H1 (cell line): ENCODE measurements around the gene CYP17A1. TPM values are rescaled to one million over a fixed set of nuclear protein-coding genes. Genes with fewer than 3 reads are reported as not detected.

Source experiments
- CTCF ChIA-PET: fragments of 300-600 bp; sonication (Branson Sonifier 250); formaldehyde crosslinking; loops from one replicate; lab custom pipeline; 2021; ENCODE audit not compliant: partially characterized antibody; lab: Charles Lee
- POLR2A ChIA-PET: fragments of 300-600 bp; sonication (Branson Sonifier 250); formaldehyde crosslinking; loops from one replicate; lab custom pipeline; 2021; ENCODE audit warnings: inconsistent platforms; ENCODE audit not compliant: partially characterized antibody; lab: Charles Lee
- DNase-seq, 2 experiments: peaks; one replicate each; pipeline versions ENCODE4 v3.0.0 to v3.0.0-alpha.2; 2010 to 2022; ENCODE audit warnings: low spot score in 2 of 2, low read depth in 1 of 2, mixed read lengths in 1 of 2
- FAIRE-seq: peaks from 2 replicates; lab custom pipeline; 2011; peaks lifted over from hg19 to GRCh38; lab: Jason Lieb, UNC
- H2AFZ ChIP-seq: 2 replicates; pipeline ENCODE4 v1.8.1; 2012; ENCODE audit warnings: low read length, inconsistent platforms
- H2AK5ac ChIP-seq: 2 replicates; pipeline ENCODE4 v1.6.1; 2013; ENCODE audit warnings: low read depth, low read length
- H2BK120ac ChIP-seq: replicated peaks from 2 replicates; pipeline ENCODE3; 2013; ENCODE audit warnings: low read depth, low read length, inconsistent platforms
- H2BK12ac ChIP-seq: 2 replicates; pipeline ENCODE4 v1.6.1; 2013; ENCODE audit warnings: low read depth, low read length
- H2BK15ac ChIP-seq: 2 replicates; pipeline ENCODE4 v1.6.1; 2013; ENCODE audit warnings: low read length
- H2BK20ac ChIP-seq: 2 replicates; pipeline ENCODE4 v1.6.1; 2013; ENCODE audit warnings: low read length
- H2BK5ac ChIP-seq: 2 replicates; pipeline ENCODE4 v1.6.1; 2013; ENCODE audit warnings: low read depth, low read length
- H3K14ac ChIP-seq: 2 replicates; pipeline ENCODE4 v1.6.1; 2013; ENCODE audit warnings: inconsistent platforms; ENCODE audit not compliant: insufficient read length
- H3K18ac ChIP-seq: 2 replicates; pipeline ENCODE4 v1.6.1; 2013; ENCODE audit warnings: low read length; ENCODE audit errors: extremely low read depth
- H3K23ac ChIP-seq: 2 replicates; pipeline ENCODE4 v1.6.1; 2013; ENCODE audit warnings: inconsistent platforms; ENCODE audit not compliant: insufficient read length
- H3K23me2 ChIP-seq: 2 replicates; pipeline ENCODE4 v1.6.1; 2013; ENCODE audit warnings: low read depth, low read length
- H3K27ac ChIP-seq: 2 replicates; pipeline ENCODE4 v1.6.1; 2011; ENCODE audit warnings: low read depth, low read length, inconsistent platforms
- H3K27me3 ChIP-seq, 4 experiments: replicated peaks in 1 of 4; 1 replicate in 1 of 4; 2 replicates in 3 of 4; pipeline versions ENCODE4 v1.6.1 to v1.8.1; 2011 to 2013; ENCODE audit warnings: low read length in 3 of 4, mild to moderate bottlenecking in 3 of 4, inconsistent platforms in 2 of 4, mixed read lengths in 2 of 4, moderate library complexity in 1 of 4; ENCODE audit not compliant: control insufficient read depth in 3 of 4, insufficient read depth in 3 of 4; ENCODE audit errors: extremely low read depth in 1 of 4
- H3K36me3 ChIP-seq, 4 experiments: 2 replicates each; pipeline versions ENCODE4 v1.6.1 to v1.8.1; 2011 to 2013; ENCODE audit warnings: mild to moderate bottlenecking in 4 of 4, low read length in 3 of 4, moderate library complexity in 2 of 4, control low read depth in 1 of 4, inconsistent platforms in 1 of 4; ENCODE audit not compliant: insufficient read depth in 4 of 4, control insufficient read depth in 2 of 4
- H3K4ac ChIP-seq: replicated peaks from 2 replicates; pipeline ENCODE3; 2013; ENCODE audit warnings: low read length, low read depth, mixed read lengths, inconsistent platforms; ENCODE audit not compliant: insufficient read length
- H3K4me1 ChIP-seq, 4 experiments: replicated peaks in 1 of 4; 1 replicate in 1 of 4; 2 replicates in 3 of 4; pipeline versions ENCODE4 v1.6.1 to v1.8.1; 2011 to 2013; ENCODE audit warnings: low read length in 3 of 4, inconsistent platforms in 2 of 4, mixed read lengths in 1 of 4; ENCODE audit not compliant: insufficient read depth in 4 of 4, control insufficient read depth in 3 of 4
- H3K4me2 ChIP-seq, 2 experiments: 2 replicates each; pipeline versions ENCODE4 v1.6.1 to v1.8.1; 2011 to 2013; ENCODE audit warnings: low read depth in 2 of 2, low read length in 2 of 2, control low read depth in 1 of 2, inconsistent platforms in 1 of 2, mild to moderate bottlenecking in 1 of 2; ENCODE audit not compliant: insufficient read depth in 1 of 2
- H3K4me3 ChIP-seq, 4 experiments: fragments of 200-600, 300-600 bp in 1 of 4; sonication (generic), shearing (Covaris generic), sonication (Bioruptor Twin) in 1 of 4; 2 replicates each; pipeline versions ENCODE4 v1.5.1 to v1.8.1; 2011 to 2016; ENCODE audit warnings: low read length in 4 of 4, low read depth in 3 of 4, control low read depth in 2 of 4, inconsistent platforms in 2 of 4, mild to moderate bottlenecking in 2 of 4, mixed read lengths in 1 of 4, moderate library complexity in 1 of 4; ENCODE audit not compliant: insufficient read depth in 2 of 4; ENCODE audit errors: extremely low read depth in 1 of 4
- H3K56ac ChIP-seq: replicated peaks from 2 replicates; pipeline ENCODE3; 2013; ENCODE audit warnings: low read depth, mild to moderate bottlenecking, mixed read lengths, low read length, inconsistent platforms; ENCODE audit not compliant: insufficient read length
- H3K79me1 ChIP-seq: 2 replicates; pipeline ENCODE4 v1.6.1; 2013; ENCODE audit warnings: low read depth, low read length, control low read depth
- H3K79me2 ChIP-seq, 2 experiments: 2 replicates each; pipeline versions ENCODE4 v1.6.1 to v1.8.1; 2012 to 2013; ENCODE audit warnings: low read length in 2 of 2, mild to moderate bottlenecking in 2 of 2, inconsistent platforms in 1 of 2; ENCODE audit not compliant: insufficient read depth in 2 of 2, control insufficient read depth in 1 of 2
- H3K9ac ChIP-seq, 4 experiments: replicated peaks in 1 of 4; 1 replicate in 1 of 4; 2 replicates in 3 of 4; pipeline versions ENCODE4 v1.6.1 to v1.8.1; 2011 to 2013; ENCODE audit warnings: low read depth in 3 of 4, low read length in 3 of 4, control low read depth in 2 of 4, mild to moderate bottlenecking in 2 of 4, moderate library complexity in 2 of 4, inconsistent platforms in 1 of 4; ENCODE audit errors: extremely low read depth in 1 of 4
- H3K9me3 ChIP-seq, 2 experiments: 2 replicates each; pipeline versions ENCODE4 v1.6.1 to v1.8.1; 2012 to 2013; ENCODE audit warnings: mild to moderate bottlenecking in 2 of 2, moderate library complexity in 2 of 2, control low read depth in 1 of 2, inconsistent platforms in 1 of 2, low read depth in 1 of 2, low read length in 1 of 2, mixed read lengths in 1 of 2; ENCODE audit not compliant: insufficient read depth in 2 of 2
- H4K20me1 ChIP-seq, 2 experiments: replicated peaks in 1 of 2; 2 replicates each; pipeline versions ENCODE3 to v1.8.1; 2011 to 2013; ENCODE audit warnings: inconsistent platforms in 2 of 2, low read length in 2 of 2, mild to moderate bottlenecking in 1 of 2; ENCODE audit not compliant: insufficient read depth in 2 of 2, control insufficient read depth in 1 of 2
- H4K5ac ChIP-seq: 2 replicates; pipeline ENCODE4 v1.6.1; 2013; ENCODE audit warnings: low read length, low read depth, mixed read lengths, inconsistent platforms; ENCODE audit not compliant: insufficient read length
- H4K8ac ChIP-seq: 2 replicates; pipeline ENCODE4 v1.8.0; 2013; ENCODE audit warnings: mild to moderate bottlenecking, moderate library complexity, low read length, inconsistent platforms; ENCODE audit not compliant: insufficient read depth; ENCODE audit errors: extremely low read depth
- H4K91ac ChIP-seq: replicated peaks from 2 replicates; pipeline ENCODE3; 2013; ENCODE audit warnings: low read length, mixed read lengths, inconsistent platforms; ENCODE audit not compliant: insufficient read length
- BCL11A ChIP-seq, 2 experiments: IDR thresholded peaks; one replicate each; pipeline ENCODE4 v1.6.1; 2011; ENCODE audit warnings: low read depth in 2 of 2, low read length in 2 of 2, mild to moderate bottlenecking in 2 of 2
- EZH2 ChIP-seq: fragments of 200-600 bp; sonication (generic); IDR thresholded peaks from 2 replicates; pipeline ENCODE4 v1.7.1; 2012; ENCODE audit warnings: low read depth, mild to moderate bottlenecking, moderate library complexity, low read length, inconsistent platforms; ENCODE audit not compliant: severe bottlenecking
- GTF2F1 ChIP-seq: IDR thresholded peaks from 2 replicates; pipeline ENCODE4 v1.6.1; 2012; ENCODE audit warnings: low read depth, low read length, improper control_type of control experiment, borderline replicate concordance
- JUN ChIP-seq: IDR thresholded peaks from 2 replicates; pipeline ENCODE4 v1.6.1; 2011; ENCODE audit warnings: low read depth, mild to moderate bottlenecking, improper control_type of control experiment, low read length
- SP1 ChIP-seq: IDR thresholded peaks from 2 replicates; pipeline ENCODE4 v1.6.1; 2011; ENCODE audit warnings: low read depth, low read length
- SP2 ChIP-seq: IDR thresholded peaks from 2 replicates; pipeline ENCODE4 v1.6.1; 2012; ENCODE audit warnings: mild to moderate bottlenecking, low read length, inconsistent platforms
- SRF ChIP-seq: IDR thresholded peaks from 2 replicates; pipeline ENCODE4 v1.6.1; 2011; ENCODE audit warnings: mild to moderate bottlenecking, low read depth, low read length, moderate library complexity
- WGBS, 2 experiments: shearing (Covaris generic) in 1 of 2; methylation state at CpG; one replicate each; pipeline versions ENCODE4 v1.1.6 to v1.1.7; 2013 to 2015; ENCODE audit warnings: low lambda C conversion rate in 2 of 2, mixed read lengths in 2 of 2, inconsistent platforms in 1 of 2, low coverage in 1 of 2, missing lambda C conversion rate in 1 of 2; ENCODE audit not compliant: insufficient replicate concordance in 2 of 2, insufficient coverage in 1 of 2, insufficient read length in 1 of 2; ENCODE audit errors: extremely low coverage in 1 of 2, missing lambda C conversion rate in 1 of 2; 5-methylcytosine and 5-hydroxymethylcytosine counted together
- polyA plus RNA-seq, 7 experiments: library from polyadenylated mRNA; depleted of rRNA in 3 of 7; stranded (reverse) in 5 of 7; unstranded in 2 of 7; fragments of >200 nt in 5 of 7; fragments of 200-250 nt in 2 of 7; gene quantifications; 1 replicate in 5 of 7; 2 replicates in 1 of 7; 4 replicates in 1 of 7; pipeline versions ENCODE4 v1.2.1 to v1.2.3, GENCODE V29; 2011 to 2013; ENCODE audit warnings: missing spikeins in 2 of 7, mixed read lengths in 2 of 7
- total RNA-seq: library from RNA; stranded (reverse); fragmentation: NEBNext Ultra II Directional; extraction: Animal tissue kit (Norgen Biotek cat#: 25700); gene quantifications from 2 replicates; pipeline ENCODE4 v1.2.1, GENCODE V29; 2021

The CYP17A1 gene
- total and polyA plus RNA-seq, 2 of the 8 experiments (the other 6 are each of a cell fraction or from before 2014, with no cell fraction given) = not detected

GRCh38 chr10:102814453-102814871 lies 22.8 kb downstream of the CYP17A1 start:
- H3K23ac ChIP-seq = no peak overlapping the region
- TF ChIP-seq GTF2F1 (no peak), SP2 (no peak), JUN (no peak), SRF (no peak), EZH2 (no peak), SP1 (no peak), BCL11A (IDR thresholded peaks at IDR 0.05; ENCODE audit: low read depth in 2 of 2, low read length in 2 of 2) (no peak)
- TF ChIP-seq, all 59 proteins: peak for 0
- peak overlapping the region; percentile 20 for H3K4ac ChIP-seq
- H3K79me1 ChIP-seq = no peaks in the 10 kb centered on the region
- H2AK5ac ChIP-seq = no peak overlapping the region
- H3K18ac ChIP-seq = no peak overlapping the region
- H3K27me3 ChIP-seq = no peaks in the 10 kb centered on the region
- no peak overlapping the region for H3K14ac ChIP-seq
- no peaks in the 10 kb centered on the region for H3K9me3 ChIP-seq
- H4K20me1 ChIP-seq = no peaks in the 10 kb centered on the region
- no peak overlapping the region for H4K8ac ChIP-seq
- no peak overlapping the region for H3K4me3 ChIP-seq
- CTCF ChIA-PET = interaction anchor here (1.2 kb wide), 1 partner anchor 60 kb away, joined by 4 read pairs; no protein-coding TSS in a partner anchor
- POLR2A ChIA-PET = no interaction called here
- peaks cover 0 to 7% (median 2%) of the 10 kb centered on the region in 4 experiments; a peak in 4 of 7 replicates for H3K4me1 ChIP-seq
- no peak overlapping the region for H2BK120ac ChIP-seq
- no peak overlapping the region for H2BK20ac ChIP-seq
- H3K23me2 ChIP-seq = no peaks in the 10 kb centered on the region
- no peak overlapping the region for H4K5ac ChIP-seq
- no peak overlapping the region for H2AFZ ChIP-seq
- H3K56ac ChIP-seq = no peak overlapping the region
- H2BK5ac ChIP-seq = no peak overlapping the region
- peaks cover 0 to 7% (median 2%) of the 10 kb centered on the region in 4 experiments; a peak in 2 of 8 replicates for H3K36me3 ChIP-seq
- H3K27ac ChIP-seq = no peak overlapping the region
- no peak overlapping the region for H2BK12ac ChIP-seq
- H4K91ac ChIP-seq = no peak overlapping the region
- H3K79me2 ChIP-seq = no peaks in the 10 kb centered on the region
- WGBS, 2 experiments = 85% methylated on average over 8 of the region's 8 CpGs; no CpG with 5 or more reads in 1 of the 2 experiments
- FAIRE-seq = no peak
- no peak overlapping the region for H3K9ac ChIP-seq
- DNase-seq = no peak
- H3K4me2 ChIP-seq = no peak overlapping the region
- no peak overlapping the region for H2BK15ac ChIP-seq
